Stimulated activated CD8-positive, alpha-beta memory T cell treated with anti-CD3 and anti-CD28 coated beads, Interleukin-15, amount 100 ng/mL, for 4 hours (primary cell): ENCODE data around the gene MACROD2.
"Not testable (repeated sequence)": the region's sequence is repeated elsewhere in the genome, so short reads cannot be mapped to it uniquely, and the experiment has no call there.

Experiments
- DNase-seq, 2 donors: peaks; one replicate each; pipeline ENCODE4 v3.0.0-alpha.2; 2020; ENCODE audit warnings: low read depth in 2 of 2

The MACROD2 gene

GRCh38 chr20:15099130-15099529 is 1103.8 kb downstream of the MACROD2 start:
- DNase-seq = no peak

- no peak for DNase-seq
Measured at GRCh38 chr20:15100506-15101160, 1105.3 kb downstream of the MACROD2 start.

- DNase-seq = no peak
Measured at GRCh38 chr20:15107931-15108330, 1112.6 kb downstream of the MACROD2 start.

GRCh38 chr20:15109494-15109893 is 1114.2 kb downstream of the MACROD2 start:
- no peak for DNase-seq

GRCh38 chr20:15111654-15112053 is 1116.3 kb downstream of the MACROD2 start:
- DNase-seq = no peak

- DNase-seq = no peak
Measured at GRCh38 chr20:15113144-15113773, 1117.9 kb downstream of the MACROD2 start.

GRCh38 chr20:15119852-15120487 is 1124.7 kb downstream of the MACROD2 start:
- DNase-seq = no peak

- no peak for DNase-seq
Measured at GRCh38 chr20:15122613-15123012, 1127.3 kb downstream of the MACROD2 start.

GRCh38 chr20:15131176-15131575 is 1135.9 kb downstream of the MACROD2 start:
- no peak for DNase-seq

GRCh38 chr20:15138548-15139126 is 1143.3 kb downstream of the MACROD2 start:
- no peak for DNase-seq

GRCh38 chr20:15139522-15139921 is 1144.2 kb downstream of the MACROD2 start:
- no peak for DNase-seq

GRCh38 chr20:15140286-15140685 is 1145.0 kb downstream of the MACROD2 start:
- no peak for DNase-seq

- DNase-seq = not testable (repeated sequence)
Measured at GRCh38 chr20:15140940-15141339, 1145.6 kb downstream of the MACROD2 start.

- no peak for DNase-seq
Measured at GRCh38 chr20:15141861-15142260, 1146.5 kb downstream of the MACROD2 start.

GRCh38 chr20:15143478-15143877 is 1148.2 kb downstream of the MACROD2 start:
- DNase-seq = no peak

GRCh38 chr20:15144916-15145315 is 1149.6 kb downstream of the MACROD2 start:
- no peak for DNase-seq

GRCh38 chr20:15146948-15147347 is 1151.6 kb downstream of the MACROD2 start:
- DNase-seq = no peak

GRCh38 chr20:15154070-15154469 is 1158.8 kb downstream of the MACROD2 start:
- DNase-seq = no peak

GRCh38 chr20:15155848-15156401 is 1160.6 kb downstream of the MACROD2 start:
- DNase-seq = no peak

- no peak for DNase-seq
Measured at GRCh38 chr20:15158533-15158932, 1163.2 kb downstream of the MACROD2 start.

- DNase-seq = no peak
Measured at GRCh38 chr20:15162079-15162647, 1166.8 kb downstream of the MACROD2 start.

- no peak for DNase-seq
Measured at GRCh38 chr20:15163632-15164031, 1168.3 kb downstream of the MACROD2 start.
